Omental fat pad (tissue), 4 donors: ENCODE results near the gene MYOM1. TPM values are rescaled to one million over a fixed set of nuclear protein-coding genes. Genes with fewer than 3 reads are reported as not detected.
"Not testable (repeated sequence)": the region's sequence is repeated elsewhere in the genome, so short reads cannot be mapped to it uniquely, and the experiment has no call there.

Source experiments
- ATAC-seq: fragments of 150-250 bp; one replicate; pipeline ENCODE4 v1.9.1; 2016; ENCODE audit warnings: mild to moderate bottlenecking, moderate library complexity; ENCODE audit not compliant: low FRiP score
- DNase-seq: peaks from one replicate; pipeline ENCODE4 v3.0.0-alpha.2; 2019; ENCODE audit warnings: low spot score
- total RNA-seq, 4 donors: library from RNA; depleted of rRNA; stranded (reverse); fragments of >200 nt; gene quantifications; one replicate each; pipeline ENCODE4 v1.1.0, GENCODE V29; 2016
- TF ChIP-seq, protein P1 (sequence below), 3 donors: fragments of 450-650 bp; IDR thresholded peaks; one replicate each; pipeline ENCODE4 v1.5.1; 2016 to 2017; ENCODE audit warnings: antibody characterized with exemption in 3 of 3, mild to moderate bottlenecking in 3 of 3, moderate library complexity in 2 of 3

Gene MYOM1
- total RNA-seq, 4 donors from 2014 or later: 2.6 to 8.5 (median 2.9) TPM

DNA sequence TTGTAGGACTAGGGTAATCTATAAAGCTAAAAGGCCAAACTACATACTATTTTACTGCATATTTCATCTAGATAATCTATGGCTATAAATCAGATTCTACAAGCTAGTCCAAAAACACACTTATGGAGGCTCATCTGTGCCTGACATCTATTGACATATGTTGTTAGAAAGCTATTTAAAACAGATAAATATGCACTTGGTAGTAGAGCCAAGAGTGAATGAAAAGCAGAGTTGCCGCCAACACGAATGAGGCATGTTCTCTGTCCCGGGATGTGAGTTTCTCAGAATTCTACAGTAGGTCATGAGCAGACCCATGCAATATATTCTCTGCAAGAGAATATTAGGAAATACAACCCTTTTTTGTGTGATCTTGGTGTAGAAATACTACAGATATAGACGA lies 140.1 kb downstream of the MYOM1 start:
- DNase-seq (no peak), ATAC-seq (no peak)
- TF ChIP-seq, protein P1, sequence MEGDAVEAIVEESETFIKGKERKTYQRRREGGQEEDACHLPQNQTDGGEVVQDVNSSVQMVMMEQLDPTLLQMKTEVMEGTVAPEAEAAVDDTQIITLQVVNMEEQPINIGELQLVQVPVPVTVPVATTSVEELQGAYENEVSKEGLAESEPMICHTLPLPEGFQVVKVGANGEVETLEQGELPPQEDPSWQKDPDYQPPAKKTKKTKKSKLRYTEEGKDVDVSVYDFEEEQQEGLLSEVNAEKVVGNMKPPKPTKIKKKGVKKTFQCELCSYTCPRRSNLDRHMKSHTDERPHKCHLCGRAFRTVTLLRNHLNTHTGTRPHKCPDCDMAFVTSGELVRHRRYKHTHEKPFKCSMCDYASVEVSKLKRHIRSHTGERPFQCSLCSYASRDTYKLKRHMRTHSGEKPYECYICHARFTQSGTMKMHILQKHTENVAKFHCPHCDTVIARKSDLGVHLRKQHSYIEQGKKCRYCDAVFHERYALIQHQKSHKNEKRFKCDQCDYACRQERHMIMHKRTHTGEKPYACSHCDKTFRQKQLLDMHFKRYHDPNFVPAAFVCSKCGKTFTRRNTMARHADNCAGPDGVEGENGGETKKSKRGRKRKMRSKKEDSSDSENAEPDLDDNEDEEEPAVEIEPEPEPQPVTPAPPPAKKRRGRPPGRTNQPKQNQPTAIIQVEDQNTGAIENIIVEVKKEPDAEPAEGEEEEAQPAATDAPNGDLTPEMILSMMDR (IDR thresholded peaks at IDR 0.05): no peak

DNA sequence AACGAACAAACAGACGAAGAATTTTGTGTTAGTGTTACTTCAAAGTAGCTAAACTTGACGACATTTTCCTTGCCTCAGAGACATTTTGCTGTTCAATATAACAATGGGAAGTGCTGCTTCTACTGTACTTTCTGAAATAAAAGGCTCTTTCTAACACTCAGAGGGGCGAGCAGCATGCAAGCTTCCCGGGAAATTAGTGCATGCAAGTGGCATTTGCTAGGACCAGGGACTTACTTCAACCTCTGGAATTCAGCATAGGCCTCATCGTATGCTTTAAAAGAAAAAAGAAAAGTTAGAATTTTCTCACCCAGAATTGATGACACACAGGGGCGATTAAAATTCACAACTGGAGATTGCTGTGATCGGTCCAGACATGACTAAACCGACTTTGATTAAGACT lies 144.3 kb downstream of the MYOM1 start:
- TF ChIP-seq, protein P1 (IDR thresholded peaks at IDR 0.05): no peak

DNA sequence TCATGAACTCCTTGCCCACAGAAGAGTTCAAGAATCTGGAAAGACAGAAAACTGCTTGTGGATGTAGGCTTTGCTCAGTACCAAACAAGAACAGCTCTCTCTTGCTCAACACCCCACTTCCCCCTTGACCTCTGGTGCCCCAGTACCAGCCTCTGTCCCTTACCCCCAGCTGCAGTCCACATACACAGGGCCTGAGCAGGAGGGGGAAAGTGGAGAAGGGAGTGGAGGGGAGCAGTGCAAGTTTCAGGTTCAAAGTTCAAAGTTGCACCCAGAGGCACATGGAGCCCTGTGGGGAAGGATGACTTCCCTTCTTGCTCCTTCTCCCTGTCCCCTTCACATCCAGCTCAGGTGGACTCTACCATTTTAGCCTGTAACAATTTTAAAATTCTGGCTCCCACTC lies 145.7 kb downstream of the MYOM1 start:
- ATAC-seq (no peak), DNase-seq (no peak)
- TF ChIP-seq, protein P1 (IDR thresholded peaks at IDR 0.05): no peak

More for the DNA sequence above, 144.3 kb downstream of the MYOM1 start:
- DNase-seq (no peak), ATAC-seq (no peak)

DNA sequence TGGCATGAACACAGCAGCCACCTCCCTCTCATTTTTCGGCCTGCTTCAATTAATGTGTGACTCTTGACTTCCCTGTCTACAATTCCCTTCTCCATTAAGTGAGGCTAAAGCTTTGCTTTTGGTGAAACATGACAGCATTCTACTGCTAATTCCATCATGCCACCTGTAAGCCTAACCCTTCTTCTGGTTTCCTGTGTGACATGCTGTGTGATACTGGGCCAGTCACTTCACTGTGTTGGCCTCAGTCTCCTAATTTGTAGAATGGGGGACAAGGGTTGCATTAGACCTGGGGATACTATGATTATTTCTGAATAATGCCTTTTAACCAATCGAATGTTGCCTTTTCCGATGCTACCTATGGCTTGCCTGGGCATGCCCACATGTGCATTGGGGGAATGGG lies 146.4 kb downstream of the MYOM1 start:
- not testable (repeated sequence) for DNase-seq, ATAC-seq

DNA sequence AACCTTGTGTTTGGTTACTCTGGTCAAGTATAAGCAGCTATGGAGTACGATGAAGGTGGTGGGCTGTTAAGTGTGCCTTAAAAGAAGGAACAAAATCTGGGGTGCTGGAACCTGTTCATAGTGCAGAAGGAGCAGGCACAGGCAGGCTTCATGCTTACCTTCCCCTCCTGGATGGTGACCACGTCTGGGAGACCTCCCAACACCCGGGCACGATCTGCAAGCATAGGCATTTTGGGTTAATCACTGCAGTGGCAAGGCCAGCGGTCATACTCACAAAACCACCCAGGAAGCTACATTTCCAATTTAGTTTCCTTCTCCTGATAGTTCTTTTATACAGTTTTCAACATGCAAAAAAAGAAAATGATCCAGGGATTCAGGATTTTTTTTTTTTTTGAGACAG lies 148.1 kb downstream of the MYOM1 start:
- TF ChIP-seq, protein P1 (IDR thresholded peaks at IDR 0.05): no peak
- DNase-seq (no peak), ATAC-seq (no peak)

DNA sequence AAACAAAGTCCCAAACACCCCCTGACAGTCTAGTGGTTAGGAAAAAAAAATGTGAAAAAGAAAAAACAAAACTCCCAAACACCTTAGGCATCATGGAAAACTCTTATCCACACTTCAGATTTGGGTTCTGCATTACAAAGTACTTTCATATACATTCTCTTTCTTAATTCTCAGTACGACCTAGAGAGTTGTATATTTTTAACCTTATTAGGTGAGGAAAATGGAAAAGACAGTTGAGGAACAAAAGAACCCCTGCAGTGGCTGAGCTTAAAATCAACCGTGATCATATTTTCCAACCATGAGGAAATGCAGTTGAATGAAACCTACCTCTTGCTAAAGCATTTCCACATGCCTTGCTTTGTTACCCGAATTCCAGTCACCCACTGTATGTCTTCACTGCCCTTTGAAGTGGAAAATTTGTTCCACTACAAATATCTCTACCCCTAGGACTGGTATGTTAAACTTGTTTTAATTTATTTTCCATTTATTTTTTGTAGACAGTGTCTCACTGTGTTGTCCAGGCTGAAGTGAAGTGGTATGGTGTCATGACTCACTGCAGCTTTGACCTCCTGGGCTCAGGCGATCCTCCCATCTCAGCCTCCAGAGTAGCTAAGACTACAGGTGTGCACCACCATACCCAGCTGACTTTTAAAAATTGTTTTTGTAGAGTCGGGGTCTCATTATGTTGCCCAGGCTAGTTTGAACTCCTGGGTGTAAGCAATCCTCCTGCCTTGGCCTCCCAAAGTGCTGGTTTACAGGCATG lies 149.9 kb downstream of the MYOM1 start:
- TF ChIP-seq, protein P1 (IDR thresholded peaks at IDR 0.05): no peak
- ATAC-seq (no peak), DNase-seq (no peak)

DNA sequence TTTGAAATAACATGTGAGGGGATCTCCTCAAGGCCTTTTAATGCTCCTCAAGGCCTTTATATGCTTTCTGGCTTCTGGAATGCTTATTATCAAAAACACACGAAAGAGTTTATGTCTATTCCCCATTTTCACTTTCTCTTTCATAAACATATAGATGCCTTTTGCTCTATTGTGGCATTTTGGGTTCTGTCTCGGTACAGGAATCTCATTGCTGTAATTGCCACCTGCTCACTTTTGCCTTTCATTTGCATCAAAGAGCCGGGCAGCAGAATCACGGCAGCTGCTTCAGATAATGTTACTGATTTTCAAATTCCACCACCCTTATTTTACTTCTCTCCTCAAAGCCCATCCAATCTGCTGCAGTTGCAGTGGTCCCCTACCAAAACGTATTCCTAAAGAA lies 152.0 kb downstream of the MYOM1 start:
- TF ChIP-seq, protein P1 (IDR thresholded peaks at IDR 0.05): no peak
- DNase-seq: no peak
- no peak for ATAC-seq
